Measurements from ENCODE around the gene TRAPPC5. TPM values are rescaled to one million over a fixed set of nuclear protein-coding genes. Genes with fewer than 3 reads are reported as not detected.

Gene TRAPPC5
- total RNA-seq, 4 donors from 2014 or later, result 46.8 to 111 (median 93.1) TPM

DNA sequence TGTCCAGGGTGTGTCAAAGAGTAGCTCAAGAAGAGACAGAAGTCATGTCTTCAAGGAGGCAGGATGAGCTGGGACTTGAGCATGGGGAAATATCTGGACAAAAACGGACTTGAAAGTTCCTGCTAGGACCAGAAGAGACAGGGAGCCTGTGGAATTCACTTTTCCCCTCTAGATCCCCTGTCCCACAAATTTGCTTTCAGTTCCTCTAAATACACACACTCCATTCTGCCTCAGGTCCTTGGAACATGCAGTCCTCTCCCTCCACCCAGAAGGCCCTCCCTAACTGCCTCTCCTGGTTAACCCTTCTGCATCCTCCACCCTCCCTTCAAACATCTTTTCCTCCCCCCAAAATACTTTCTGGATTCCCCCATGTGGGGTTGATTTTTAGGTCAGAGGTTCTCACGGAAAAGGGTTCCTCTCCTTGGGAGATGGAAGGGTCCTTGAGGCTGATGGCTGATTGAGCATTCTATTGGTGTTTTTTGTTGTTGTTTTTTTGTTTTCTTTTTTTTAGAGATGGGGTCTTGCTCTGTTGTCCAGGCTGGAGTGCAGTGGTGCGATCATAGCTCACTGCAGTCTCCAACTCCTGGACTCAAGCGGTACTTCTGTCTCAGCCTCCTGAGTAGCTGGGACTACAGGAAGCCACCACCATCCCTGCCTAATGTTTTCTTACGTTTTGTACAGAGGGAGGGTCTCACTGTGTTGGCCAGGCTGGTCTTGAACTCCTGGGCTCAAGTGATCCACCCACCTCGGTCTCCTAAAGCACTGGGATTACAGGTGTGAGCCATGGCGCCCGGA is 18.7 kb upstream of the TRAPPC5 start:
- Histone ChIP-seq H3K27ac (no peak overlapping the region), H3K4me3 (replicated peaks in 1 of 3) (no peak overlapping the region), H3K9me3 (no peaks in the 10 kb centered on the region), H3K4me1 (no peaks in the 10 kb centered on the region), H3K36me3 (no peaks in the 10 kb centered on the region), H3K27me3 (no peaks in the 10 kb centered on the region)
- no peak for DNase-seq
- TF ChIP-seq, protein P1, sequence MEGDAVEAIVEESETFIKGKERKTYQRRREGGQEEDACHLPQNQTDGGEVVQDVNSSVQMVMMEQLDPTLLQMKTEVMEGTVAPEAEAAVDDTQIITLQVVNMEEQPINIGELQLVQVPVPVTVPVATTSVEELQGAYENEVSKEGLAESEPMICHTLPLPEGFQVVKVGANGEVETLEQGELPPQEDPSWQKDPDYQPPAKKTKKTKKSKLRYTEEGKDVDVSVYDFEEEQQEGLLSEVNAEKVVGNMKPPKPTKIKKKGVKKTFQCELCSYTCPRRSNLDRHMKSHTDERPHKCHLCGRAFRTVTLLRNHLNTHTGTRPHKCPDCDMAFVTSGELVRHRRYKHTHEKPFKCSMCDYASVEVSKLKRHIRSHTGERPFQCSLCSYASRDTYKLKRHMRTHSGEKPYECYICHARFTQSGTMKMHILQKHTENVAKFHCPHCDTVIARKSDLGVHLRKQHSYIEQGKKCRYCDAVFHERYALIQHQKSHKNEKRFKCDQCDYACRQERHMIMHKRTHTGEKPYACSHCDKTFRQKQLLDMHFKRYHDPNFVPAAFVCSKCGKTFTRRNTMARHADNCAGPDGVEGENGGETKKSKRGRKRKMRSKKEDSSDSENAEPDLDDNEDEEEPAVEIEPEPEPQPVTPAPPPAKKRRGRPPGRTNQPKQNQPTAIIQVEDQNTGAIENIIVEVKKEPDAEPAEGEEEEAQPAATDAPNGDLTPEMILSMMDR (IDR thresholded peaks at IDR 0.05), result no peak
- intact Hi-C loops (cut with DNase I), result no loop called here
- 74 to 76% methylated on average over 8 of the region's 8 CpGs for WGBS, 2 donors

DNA sequence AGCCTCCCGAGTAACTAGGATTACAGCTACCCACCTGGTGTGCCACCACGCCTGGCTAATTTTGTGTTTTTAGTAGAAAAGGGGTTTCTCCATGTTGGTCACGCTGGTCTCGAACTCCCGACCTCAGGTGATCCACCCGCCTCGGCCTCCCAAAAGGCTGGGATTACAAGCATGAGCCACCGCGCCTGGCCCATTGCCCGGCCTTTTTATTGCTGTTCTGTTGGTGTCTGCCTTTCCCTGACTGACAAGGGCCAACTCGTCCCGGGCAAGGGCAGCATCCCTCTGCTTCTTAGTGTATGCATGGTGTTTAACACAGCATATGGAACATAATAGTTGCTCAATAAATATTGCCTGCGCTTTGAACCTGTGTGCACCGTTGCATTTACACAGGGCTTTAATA is 18.0 kb upstream of the TRAPPC5 start:
- H3K4me3 ChIP-seq (replicated peaks in 1 of 3), result no peak overlapping the region
- intact Hi-C loops (cut with DNase I), result no loop called here
- no peaks in the 10 kb centered on the region for H3K4me1 ChIP-seq
- no peak overlapping the region for H3K27ac ChIP-seq
- no peaks in the 10 kb centered on the region for H3K9me3 ChIP-seq
- DNase-seq, result no peak
- no peak for TF ChIP-seq POLR2A (IDR thresholded peaks at IDR 0.05)
- TF ChIP-seq, protein P1 (IDR thresholded peaks at IDR 0.05), result no peak
- WGBS, 2 donors, result 84 to 89% methylated on average over 14 of the region's 14 CpGs
- no peaks in the 10 kb centered on the region for H3K36me3 ChIP-seq
- no peaks in the 10 kb centered on the region for H3K27me3 ChIP-seq

DNA sequence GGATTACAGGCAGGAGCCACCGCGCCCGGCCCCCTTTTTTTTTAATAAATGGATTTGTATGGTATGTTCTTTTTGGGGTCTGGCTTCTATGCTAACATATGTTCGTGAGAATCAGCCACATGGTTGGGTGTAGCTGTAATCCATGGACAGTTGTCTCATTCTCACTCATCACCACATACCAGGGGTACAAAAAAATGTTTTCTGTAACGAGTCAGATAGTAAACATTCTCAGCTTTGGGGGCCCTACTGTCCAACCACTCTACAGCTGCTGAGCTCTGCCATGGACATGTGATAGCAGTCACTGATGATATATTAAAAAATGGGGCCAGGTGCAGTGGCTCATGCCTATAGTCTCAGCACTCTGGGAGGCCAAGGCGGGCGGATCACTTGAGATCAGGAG is 16.9 kb upstream of the TRAPPC5 start:
- H3K27me3 ChIP-seq, result no peaks in the 10 kb centered on the region
- no peak for DNase-seq
- no peaks in the 10 kb centered on the region for H3K9me3 ChIP-seq
- intact Hi-C loops (cut with DNase I), result no loop called here
- H3K4me3 ChIP-seq (replicated peaks in 1 of 3), result no peak overlapping the region
- no peaks in the 10 kb centered on the region for H3K4me1 ChIP-seq
- H3K27ac ChIP-seq, result no peak overlapping the region
- no peak for TF ChIP-seq POLR2A (IDR thresholded peaks at IDR 0.05)
- TF ChIP-seq, protein P1 (IDR thresholded peaks at IDR 0.05), result no peak
- 82 to 90% methylated on average over 7 of the region's 7 CpGs for WGBS, 2 donors
- no peaks in the 10 kb centered on the region for H3K36me3 ChIP-seq

DNA sequence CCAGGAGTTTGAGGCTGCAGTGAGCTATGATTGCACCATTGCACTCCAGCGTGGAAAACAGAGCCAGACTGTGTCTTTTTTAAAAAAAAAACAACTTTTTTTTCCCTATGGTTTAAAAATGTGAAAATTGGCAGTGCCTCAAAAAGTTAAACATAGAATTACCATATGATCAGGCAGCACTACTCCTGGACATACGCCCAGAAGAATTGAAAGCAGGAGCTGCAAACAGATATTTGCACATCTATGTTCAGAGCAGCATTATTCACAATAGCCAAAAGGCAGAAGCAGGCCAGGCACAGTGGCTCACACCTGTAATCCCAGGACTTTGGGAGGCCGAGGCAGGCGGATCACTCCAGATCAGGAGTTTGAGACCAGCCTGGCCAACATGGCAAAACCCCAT is 15.6 kb upstream of the TRAPPC5 start:
- H3K36me3 ChIP-seq, result no peaks in the 10 kb centered on the region
- H3K9me3 ChIP-seq, result no peaks in the 10 kb centered on the region
- 53 to 69% methylated on average over 4 of the region's 4 CpGs for WGBS, 2 donors
- no peak for TF ChIP-seq POLR2A (IDR thresholded peaks at IDR 0.05)
- TF ChIP-seq, protein P1 (IDR thresholded peaks at IDR 0.05), result no peak
- H3K4me1 ChIP-seq, result no peaks in the 10 kb centered on the region
- no peak for DNase-seq
- no peak overlapping the region for H3K4me3 ChIP-seq (replicated peaks in 1 of 3)
- intact Hi-C loops (cut with DNase I), result no loop called here
- H3K27ac ChIP-seq, result no peak overlapping the region
- no peaks in the 10 kb centered on the region for H3K27me3 ChIP-seq

DNA sequence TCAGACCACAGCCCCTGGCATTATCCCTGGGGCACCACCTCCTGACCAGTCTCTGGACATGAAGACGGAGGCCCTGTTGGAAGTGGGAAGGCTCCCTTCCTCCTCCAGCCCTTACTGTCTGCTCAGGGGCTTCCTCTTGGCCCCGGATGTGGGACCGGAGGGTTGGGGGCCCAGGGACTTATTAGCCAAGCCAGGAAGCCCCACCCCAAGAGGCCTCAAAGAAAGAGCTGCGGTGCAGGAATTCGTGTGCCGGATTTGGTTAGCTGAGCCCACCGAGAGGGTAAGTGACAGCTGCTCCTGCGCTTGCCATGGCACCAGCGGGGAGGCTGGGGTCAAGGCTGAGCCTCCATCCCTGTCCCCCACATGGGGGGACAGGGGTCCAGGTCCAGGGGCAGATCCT is 11.8 kb upstream of the TRAPPC5 start, which contains the start of gene RETN:
TSS of gene RETN (plus strand) at position 208 of the 400 bp plus-strand sequence. CDS start 278 bp downstream, outside the sequence.
- TF ChIP-seq, protein P1 (IDR thresholded peaks at IDR 0.05), result no peak
- TF ChIP-seq POLR2A (IDR thresholded peaks at IDR 0.05), result no peak
- H3K4me1 ChIP-seq, result no peaks in the 10 kb centered on the region
- H3K36me3 ChIP-seq, result no peaks in the 10 kb centered on the region
- intact Hi-C loops (cut with DNase I), result no loop called here
- no peak for DNase-seq
- WGBS, 2 donors, result 70 to 80% methylated on average over 3 to 6 of the region's 9 CpGs
- no peaks in the 10 kb centered on the region for H3K27me3 ChIP-seq
- no peak within 1 kb of the TSS for H3K4me3 ChIP-seq (replicated peaks in 1 of 3)
- H3K9me3 ChIP-seq, result no peaks in the 10 kb centered on the region
- H3K27ac ChIP-seq, result no peak within 1 kb of the TSS

Measured in thyroid gland (tissue), 4 donors.